ENCODE data around the gene SETD4. TPM values are rescaled to one million over a fixed set of nuclear protein-coding genes. Genes with fewer than 3 reads are reported as not detected.

The SETD4 gene
- total RNA-seq, 1 experiment from 2014 or later = 22.7 TPM

- no peaks in the 10 kb centered on the region for H3K36me3 ChIP-seq (ENCODE audit: control insufficient read depth in 1 of 2, insufficient read depth in 2 of 2, low read length in 2 of 2)
- H3K9me2 ChIP-seq (ENCODE audit: insufficient read depth) = no peaks in the 10 kb centered on the region
- no peak overlapping the region for H3K9ac ChIP-seq (ENCODE audit: low read length)
- no peaks in the 10 kb centered on the region for H4K20me1 ChIP-seq (ENCODE audit: insufficient read depth)
- ChIA-PET RAD21 (ENCODE audit: low non-redundant PET in 1 of 2, low total read pairs in 2 of 2, uncharacterized antibody in 2 of 2, unreplicated experiment in 2 of 2) (no interaction called here), POLR2A (no interaction called here), CTCF (no interaction called here)
- DNase-seq (ENCODE audit: low read depth, low spot score) (no peak), ATAC-seq (no peak)
- TF ChIP-seq CEBPB (IDR thresholded peaks at IDR 0.05; ENCODE audit: low read depth) (no peak), ZFX (IDR thresholded peaks at IDR 0.05) (no peak), FOSL1 (IDR thresholded peaks at IDR 0.05; ENCODE audit: low read depth) (no peak), EGR1 (IDR thresholded peaks at IDR 0.05; ENCODE audit: low read depth) (no peak), SP1 (IDR thresholded peaks at IDR 0.05; ENCODE audit: low read depth) (no peak), POLR2AphosphoS5 (IDR thresholded peaks at IDR 0.05; ENCODE audit: low read depth, low read length) (no peak), CBX3 (IDR thresholded peaks at IDR 0.05; ENCODE audit: low read depth) (no peak), POLR2A (IDR thresholded peaks at IDR 0.05; ENCODE audit: borderline replicate concordance, extremely low read depth, insufficient read depth, insufficient read length) (no peak), EZH2 (IDR thresholded peaks at IDR 0.05) (no peak), YY1 (IDR thresholded peaks at IDR 0.05; ENCODE audit: extremely low read depth, insufficient replicate concordance, low read depth, low read length) (no peak), CTCF (IDR thresholded peaks at IDR 0.05 in 2 of 3, conservative IDR thresholded peaks at IDR 0.05 in 1 of 3; ENCODE audit: borderline replicate concordance in 1 of 3, insufficient read depth in 1 of 3, low read depth in 2 of 3, low read length in 2 of 3) (no peak), ZNF274 (IDR thresholded peaks at IDR 0.05; ENCODE audit: low read depth, low read length) (no peak), JUND (IDR thresholded peaks at IDR 0.05) (no peak), ZBTB33 (IDR thresholded peaks at IDR 0.05; ENCODE audit: extremely low read depth, insufficient replicate concordance, low read length) (no peak), SRF (IDR thresholded peaks at IDR 0.05; ENCODE audit: low read depth) (no peak), ATF3 (IDR thresholded peaks at IDR 0.05) (no peak), EZH2phosphoT487 (IDR thresholded peaks at IDR 0.05; ENCODE audit: borderline replicate concordance) (no peak), REST (IDR thresholded peaks at IDR 0.05; ENCODE audit: low read depth) (no peak)
- no TSS peak for BruUV-seq (replicated peaks)
- peaks cover 2% of the 10 kb centered on the region; the same call in 1 of the 2 replicates for H3K27me3 ChIP-seq (ENCODE audit: insufficient read depth, low read length)
- no peaks in the 10 kb centered on the region for H3K9me3 ChIP-seq (ENCODE audit: control insufficient read depth in 1 of 2, insufficient read depth in 1 of 2, low read depth in 1 of 2, low read length in 2 of 2)
- intact Hi-C loops (cut with micrococcal nuclease) = loop anchor here (10.0 kb wide), 1 partner anchor 588 kb away; no protein-coding TSS in a partner anchor
- H2AFZ ChIP-seq (ENCODE audit: low read depth, low read length, poor library complexity, severe bottlenecking) = no peak overlapping the region
- no peak overlapping the region for H3K4me2 ChIP-seq (ENCODE audit: low read length)
- H3K27ac ChIP-seq (ENCODE audit: low read depth, low read length) = no peak overlapping the region
- no peak overlapping the region for H3K4me3 ChIP-seq (replicated peaks in 1 of 2; ENCODE audit: low read depth in 1 of 2, low read length in 2 of 2)
- H3K79me2 ChIP-seq (ENCODE audit: insufficient read depth, low read length) = no peaks in the 10 kb centered on the region
- no peaks in the 10 kb centered on the region for H3K4me1 ChIP-seq (ENCODE audit: control insufficient read depth in 1 of 2, insufficient read depth in 2 of 2, low read length in 2 of 2)
These were observed 37.2 kb downstream of the SETD4 start for GRCh38 chr21:36023092-36023480.
